ENCODE results near the gene TRAPPC12.
A peak's percentile ranks its signal among the peaks of the same experiment; 100 is the strongest.

Gene TRAPPC12

GRCh38 chr2:3411103-3411502 lies 31.6 kb downstream of the TRAPPC12 start:
- peaks cover 16% of the 10 kb centered on the region for H3K36me3 ChIP-seq (ENCODE audit: control insufficient read depth, insufficient read depth, low read length, severe bottlenecking)

DNA sequence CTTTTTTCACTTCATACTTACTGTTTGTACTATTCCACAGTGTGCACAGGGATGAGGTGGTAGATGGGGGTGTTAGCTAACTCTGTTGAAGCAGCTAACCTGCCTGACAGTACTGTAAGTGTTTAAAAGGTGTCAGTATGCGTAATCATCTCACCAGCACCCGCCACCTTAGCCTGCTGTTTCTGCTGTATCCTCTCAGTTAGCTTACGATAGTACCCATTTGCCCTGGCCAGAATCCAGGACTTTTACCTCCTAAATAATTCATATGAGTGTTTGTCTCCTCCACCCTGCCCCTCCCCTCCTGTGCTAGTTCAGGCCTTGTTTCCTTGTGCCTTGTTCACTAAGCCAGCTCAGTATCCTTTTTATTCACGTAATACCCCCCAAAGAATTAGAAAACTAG lies 34.2 kb downstream of the TRAPPC12 start:
- DNase-seq (ENCODE audit: low read depth) = no peak
- Histone ChIP-seq H3K36me3 (ENCODE audit: control insufficient read depth, insufficient read depth, low read length, severe bottlenecking) (peaks cover 22% of the 10 kb centered on the region), H3K27me3 (replicated peaks; ENCODE audit: control insufficient read depth, insufficient read depth, low read length) (no peaks in the 10 kb centered on the region), H3K4me3 (ENCODE audit: low read length) (no peak overlapping the region), H3K4me1 (ENCODE audit: control insufficient read depth, insufficient read depth, low read length) (no peaks in the 10 kb centered on the region), H3K9ac (ENCODE audit: low read length) (no peak overlapping the region), H3K9me3 (ENCODE audit: control insufficient read depth, low read length) (no peaks in the 10 kb centered on the region)

More at GRCh38 chr2:3411103-3411502, 31.6 kb downstream of the TRAPPC12 start:
- H3K4me3 ChIP-seq (ENCODE audit: low read length) = no peak overlapping the region
- no peaks in the 10 kb centered on the region for H3K27me3 ChIP-seq (replicated peaks; ENCODE audit: control insufficient read depth, insufficient read depth, low read length)
- H3K9me3 ChIP-seq (ENCODE audit: control insufficient read depth, low read length) = no peaks in the 10 kb centered on the region
- H3K4me1 ChIP-seq (ENCODE audit: control insufficient read depth, insufficient read depth, low read length) = no peaks in the 10 kb centered on the region
- DNase-seq (ENCODE audit: low read depth) = no peak
- no peak overlapping the region for H3K9ac ChIP-seq (ENCODE audit: low read length)

DNA sequence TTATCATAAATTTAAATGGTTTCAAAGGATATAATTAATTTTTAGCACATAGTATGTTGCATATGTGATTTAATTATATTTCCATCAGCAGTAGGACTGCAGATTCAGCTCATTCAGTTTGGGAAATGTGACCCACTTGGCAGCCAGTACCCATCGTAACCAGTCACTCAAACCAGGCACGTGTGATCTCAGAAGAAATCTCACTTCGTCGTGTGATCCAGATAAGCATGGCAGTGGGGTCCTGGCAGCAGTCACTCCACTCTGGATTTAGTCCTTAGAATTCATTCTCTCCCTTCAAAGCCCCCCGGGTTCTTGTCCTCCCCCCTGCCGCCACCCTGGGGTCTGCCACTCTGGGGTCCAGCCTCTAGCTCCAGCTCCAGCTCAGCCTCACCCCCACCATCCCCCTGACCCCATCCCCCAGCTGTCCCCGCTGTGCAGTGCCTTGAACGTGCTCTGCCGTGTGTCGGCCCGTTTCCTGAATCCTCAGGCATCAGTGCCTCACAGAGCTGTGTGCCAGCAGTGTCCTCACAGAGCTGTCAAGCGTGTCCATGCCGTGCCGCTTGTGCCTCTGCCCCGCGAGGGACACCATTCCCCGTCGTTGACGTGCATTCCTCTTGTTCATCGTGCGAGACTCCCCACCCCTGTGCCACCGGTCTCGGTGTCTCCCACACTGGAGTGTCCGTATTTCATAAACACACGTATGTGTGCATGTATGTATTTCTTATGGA lies 34.8 kb downstream of the TRAPPC12 start:
- H3K4me3 ChIP-seq (ENCODE audit: low read length) = no peak overlapping the region
- no peaks in the 10 kb centered on the region for H3K4me1 ChIP-seq (ENCODE audit: control insufficient read depth, insufficient read depth, low read length)
- no peaks in the 10 kb centered on the region for H3K27me3 ChIP-seq (replicated peaks; ENCODE audit: control insufficient read depth, insufficient read depth, low read length)
- peaks cover 26% of the 10 kb centered on the region for H3K36me3 ChIP-seq (ENCODE audit: control insufficient read depth, insufficient read depth, low read length, severe bottlenecking)
- no peaks in the 10 kb centered on the region for H3K9me3 ChIP-seq (ENCODE audit: control insufficient read depth, low read length)
- no peak for DNase-seq (ENCODE audit: low read depth)
- H3K9ac ChIP-seq (ENCODE audit: low read length) = no peak overlapping the region

DNA sequence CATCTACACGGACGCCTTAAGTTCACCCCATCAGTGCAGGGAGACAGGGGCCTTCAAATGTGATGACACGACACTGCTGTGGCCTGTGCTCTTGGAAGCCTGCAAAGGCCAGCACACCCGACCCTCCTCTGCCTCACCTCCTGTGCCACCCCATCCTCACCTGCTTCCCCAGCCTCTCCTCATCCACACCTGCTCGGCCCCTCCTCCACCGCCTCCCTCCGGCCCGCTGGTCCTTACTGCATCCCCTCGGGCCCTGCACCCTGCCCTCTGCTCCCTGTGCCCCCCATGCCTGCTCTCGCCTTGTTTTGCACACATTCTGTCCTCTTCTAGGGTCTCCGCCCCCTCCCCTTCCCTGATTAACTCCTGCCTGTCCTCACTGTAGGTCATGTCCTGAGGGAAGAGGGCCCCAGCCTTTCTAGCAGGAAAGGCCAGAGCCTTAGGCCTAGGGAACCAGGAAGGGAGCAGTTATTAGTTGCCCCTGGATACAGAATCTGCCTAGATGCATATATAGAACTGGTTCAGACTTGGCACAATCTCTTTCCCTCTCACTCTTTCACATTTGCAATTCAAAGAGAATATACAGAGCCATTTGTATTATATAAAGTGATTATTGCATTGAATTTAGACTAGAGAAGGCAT lies 39.4 kb downstream of the TRAPPC12 start:
- H3K9ac ChIP-seq (ENCODE audit: low read length) = no peak overlapping the region
- H3K27me3 ChIP-seq (replicated peaks; ENCODE audit: control insufficient read depth, insufficient read depth, low read length) = no peaks in the 10 kb centered on the region
- no peak for DNase-seq (ENCODE audit: low read depth)
- H3K4me1 ChIP-seq (ENCODE audit: control insufficient read depth, insufficient read depth, low read length) = no peaks in the 10 kb centered on the region
- H3K36me3 ChIP-seq (ENCODE audit: control insufficient read depth, insufficient read depth, low read length, severe bottlenecking) = peaks cover 53% of the 10 kb centered on the region
- no peak overlapping the region for H3K4me3 ChIP-seq (ENCODE audit: low read length)
- no peaks in the 10 kb centered on the region for H3K9me3 ChIP-seq (ENCODE audit: control insufficient read depth, low read length)

- Histone ChIP-seq H3K4me1 (ENCODE audit: control insufficient read depth, insufficient read depth, low read length) (no peaks in the 10 kb centered on the region), H3K4me3 (ENCODE audit: low read length) (no peak overlapping the region), H3K9ac (ENCODE audit: low read length) (no peak overlapping the region), H3K27me3 (replicated peaks; ENCODE audit: control insufficient read depth, insufficient read depth, low read length) (no peaks in the 10 kb centered on the region), H3K36me3 (ENCODE audit: control insufficient read depth, insufficient read depth, low read length, severe bottlenecking) (peaks cover 57% of the 10 kb centered on the region), H3K9me3 (ENCODE audit: control insufficient read depth, low read length) (no peaks in the 10 kb centered on the region)
- DNase-seq (ENCODE audit: low read depth) = no peak
These were observed 40.7 kb downstream of the TRAPPC12 start for GRCh38 chr2:3420076-3420768.

- DNase-seq (ENCODE audit: low read depth) = no peak
- H3K27me3 ChIP-seq (replicated peaks; ENCODE audit: control insufficient read depth, insufficient read depth, low read length) = no peaks in the 10 kb centered on the region
- H3K36me3 ChIP-seq (ENCODE audit: control insufficient read depth, insufficient read depth, low read length, severe bottlenecking) = peaks cover 63% of the 10 kb centered on the region
- H3K4me3 ChIP-seq (ENCODE audit: low read length) = no peak overlapping the region
- H3K9me3 ChIP-seq (ENCODE audit: control insufficient read depth, low read length) = no peaks in the 10 kb centered on the region
- no peak overlapping the region for H3K9ac ChIP-seq (ENCODE audit: low read length)
- H3K4me1 ChIP-seq (ENCODE audit: control insufficient read depth, insufficient read depth, low read length) = no peaks in the 10 kb centered on the region
These were observed 41.4 kb downstream of the TRAPPC12 start for GRCh38 chr2:3420769-3421397.

GRCh38 chr2:3421580-3421979 lies 42.1 kb downstream of the TRAPPC12 start:
- Histone ChIP-seq H3K9me3 (ENCODE audit: control insufficient read depth, low read length) (no peaks in the 10 kb centered on the region), H3K4me1 (ENCODE audit: control insufficient read depth, insufficient read depth, low read length) (no peaks in the 10 kb centered on the region), H3K4me3 (ENCODE audit: low read length) (no peak overlapping the region), H3K36me3 (ENCODE audit: control insufficient read depth, insufficient read depth, low read length, severe bottlenecking) (peaks cover 70% of the 10 kb centered on the region), H3K27me3 (replicated peaks; ENCODE audit: control insufficient read depth, insufficient read depth, low read length) (no peaks in the 10 kb centered on the region), H3K9ac (ENCODE audit: low read length) (no peak overlapping the region)
- DNase-seq (ENCODE audit: low read depth) = no peak

DNA sequence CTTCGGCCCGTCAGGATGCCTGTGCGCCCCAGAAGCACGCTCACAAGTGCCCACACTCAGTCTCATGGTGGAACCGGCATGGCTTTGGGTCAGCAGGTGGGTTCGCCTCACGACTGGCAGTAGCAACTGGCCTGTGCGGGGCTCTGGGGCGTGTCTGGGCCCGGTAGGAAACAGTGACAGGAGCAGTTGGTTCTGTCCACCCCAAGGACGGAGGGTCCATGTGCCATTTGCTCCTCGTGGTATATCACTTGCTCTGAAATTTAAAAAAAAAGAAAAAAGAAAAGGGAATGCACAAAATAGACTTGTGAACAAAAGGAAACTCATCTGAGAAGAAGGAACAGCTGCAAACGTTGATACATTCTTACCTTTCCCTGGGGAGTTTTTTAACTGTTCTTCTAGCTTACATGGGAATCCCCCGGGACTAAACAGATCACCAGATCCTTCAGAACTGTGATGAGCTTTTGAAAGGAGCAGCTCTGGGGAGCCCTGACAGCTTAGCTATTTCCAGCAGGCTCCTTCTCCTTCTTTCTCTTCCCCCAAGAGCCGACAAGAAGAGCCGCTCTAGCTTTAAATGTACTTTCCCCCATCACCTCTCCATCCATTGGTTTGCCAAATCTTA lies 42.8 kb downstream of the TRAPPC12 start:
- no peak for DNase-seq (ENCODE audit: low read depth)
- H3K4me3 ChIP-seq (ENCODE audit: low read length) = no peak overlapping the region
- H3K36me3 ChIP-seq (ENCODE audit: control insufficient read depth, insufficient read depth, low read length, severe bottlenecking) = peaks cover 76% of the 10 kb centered on the region
- H3K27me3 ChIP-seq (replicated peaks; ENCODE audit: control insufficient read depth, insufficient read depth, low read length) = no peaks in the 10 kb centered on the region
- no peak overlapping the region for H3K9ac ChIP-seq (ENCODE audit: low read length)
- H3K9me3 ChIP-seq (ENCODE audit: control insufficient read depth, low read length) = no peaks in the 10 kb centered on the region
- H3K4me1 ChIP-seq (ENCODE audit: control insufficient read depth, insufficient read depth, low read length) = no peaks in the 10 kb centered on the region

GRCh38 chr2:3423492-3424170 lies 44.1 kb downstream of the TRAPPC12 start:
- DNase-seq (ENCODE audit: low read depth) = peak; percentile 67

GRCh38 chr2:3424171-3424795 lies 44.8 kb downstream of the TRAPPC12 start:
- Histone ChIP-seq H3K9ac (ENCODE audit: low read length) (no peak overlapping the region), H3K9me3 (ENCODE audit: control insufficient read depth, low read length) (no peaks in the 10 kb centered on the region), H3K4me3 (ENCODE audit: low read length) (no peak overlapping the region), H3K4me1 (ENCODE audit: control insufficient read depth, insufficient read depth, low read length) (peaks cover 6% of the 10 kb centered on the region), H3K27me3 (replicated peaks; ENCODE audit: control insufficient read depth, insufficient read depth, low read length) (no peaks in the 10 kb centered on the region), H3K36me3 (ENCODE audit: control insufficient read depth, insufficient read depth, low read length, severe bottlenecking) (peaks cover 67% of the 10 kb centered on the region)
- DNase-seq (ENCODE audit: low read depth) = no peak

More at GRCh38 chr2:3423492-3424170, 44.1 kb downstream of the TRAPPC12 start:
- H3K9me3 ChIP-seq (ENCODE audit: control insufficient read depth, low read length) = no peaks in the 10 kb centered on the region
- H3K36me3 ChIP-seq (ENCODE audit: control insufficient read depth, insufficient read depth, low read length, severe bottlenecking) = peaks cover 73% of the 10 kb centered on the region
- no peaks in the 10 kb centered on the region for H3K4me1 ChIP-seq (ENCODE audit: control insufficient read depth, insufficient read depth, low read length)
- no peaks in the 10 kb centered on the region for H3K27me3 ChIP-seq (replicated peaks; ENCODE audit: control insufficient read depth, insufficient read depth, low read length)
- no peak overlapping the region for H3K4me3 ChIP-seq (ENCODE audit: low read length)
- H3K9ac ChIP-seq (ENCODE audit: low read length) = no peak overlapping the region
